Kidney epithelial cell (primary cell): ENCODE measurements around the gene MRPL37. TPM values are rescaled to one million over a fixed set of nuclear protein-coding genes. Genes with fewer than 3 reads are reported as not detected.

Source experiments
- DNase-seq: peaks from one replicate; pipeline ENCODE4 v3.0.0-alpha.2; 2010; ENCODE audit warnings: low read depth
- H3K27me3 ChIP-seq: 2 replicates; pipeline ENCODE4 v1.6.0; 2011; ENCODE audit warnings: low read length; ENCODE audit not compliant: control insufficient read depth, insufficient read depth
- H3K36me3 ChIP-seq: 2 replicates; pipeline ENCODE4 v1.5.1; 2011; ENCODE audit warnings: low read length; ENCODE audit not compliant: control insufficient read depth, insufficient read depth
- H3K4me3 ChIP-seq: 2 replicates; pipeline ENCODE4 v1.5.1; 2011; ENCODE audit warnings: low read depth, mild to moderate bottlenecking, control low read depth, low read length
- CTCF ChIP-seq: IDR thresholded peaks from 2 replicates; pipeline ENCODE4 v1.5.1; 2011; ENCODE audit warnings: mild to moderate bottlenecking, moderate library complexity, low read length, control low read depth, inconsistent platforms; ENCODE audit not compliant: insufficient read depth, poor library complexity, severe bottlenecking
- total RNA-seq: library from RNA; depleted of rRNA; stranded (reverse); fragments of >200 nt; gene quantifications from 2 replicates; pipeline ENCODE4 v1.2.3, GENCODE V29; 2015

MRPL37 gene
- total RNA-seq, 1 donor from 2014 or later, result 124 TPM

- no peak for TF ChIP-seq CTCF
Measured at GRCh38 chr1:54241364-54241763, 41.4 kb downstream of the MRPL37 start.

DNA sequence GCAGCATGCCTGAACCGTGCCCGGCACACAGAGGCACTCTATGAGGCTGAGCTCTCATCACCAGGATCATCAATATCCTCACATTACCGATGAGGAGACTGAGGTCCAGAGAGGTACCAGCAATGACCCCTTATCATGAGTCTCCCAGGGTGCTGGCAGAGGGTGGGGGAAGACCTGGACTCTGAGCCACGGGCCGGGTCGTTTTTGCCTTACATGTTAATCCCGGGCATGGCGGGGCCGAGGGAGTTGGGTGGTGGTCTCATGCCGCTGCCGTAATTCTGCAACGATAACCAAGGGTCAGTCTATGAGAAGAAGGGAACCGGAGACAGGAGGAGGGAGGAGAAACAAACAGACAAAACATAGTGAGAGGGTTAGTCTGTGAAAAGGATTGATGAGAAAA, 43.1 kb downstream of the MRPL37 start:
- no peak overlapping the region for H3K4me3 ChIP-seq
- no peaks in the 10 kb centered on the region for H3K27me3 ChIP-seq
- no peak for DNase-seq
- peaks cover 1% of the 10 kb centered on the region for H3K36me3 ChIP-seq
- TF ChIP-seq CTCF, result no peak

More at GRCh38 chr1:54241364-54241763, 41.4 kb downstream of the MRPL37 start:
- no peak for DNase-seq
- no peak overlapping the region for H3K4me3 ChIP-seq
- peaks cover 1% of the 10 kb centered on the region for H3K36me3 ChIP-seq
- no peaks in the 10 kb centered on the region for H3K27me3 ChIP-seq

GRCh38 chr1:54244655-54245054, 44.7 kb downstream of the MRPL37 start:
- Histone ChIP-seq H3K27me3 (no peaks in the 10 kb centered on the region), H3K4me3 (no peak overlapping the region), H3K36me3 (no peaks in the 10 kb centered on the region)
- DNase-seq, result no peak
- no peak for TF ChIP-seq CTCF

GRCh38 chr1:54245501-54245900, 45.5 kb downstream of the MRPL37 start:
- Histone ChIP-seq H3K4me3 (no peak overlapping the region), H3K27me3 (no peaks in the 10 kb centered on the region), H3K36me3 (no peaks in the 10 kb centered on the region)
- DNase-seq, result no peak
- no peak for TF ChIP-seq CTCF

GRCh38 chr1:54246116-54246721, 46.3 kb downstream of the MRPL37 start:
- no peak for TF ChIP-seq CTCF
- Histone ChIP-seq H3K36me3 (no peaks in the 10 kb centered on the region), H3K4me3 (no peak overlapping the region), H3K27me3 (no peaks in the 10 kb centered on the region)
- no peak for DNase-seq

- no peak for DNase-seq
- no peaks in the 10 kb centered on the region for H3K27me3 ChIP-seq
- no peaks in the 10 kb centered on the region for H3K36me3 ChIP-seq
- no peak overlapping the region for H3K4me3 ChIP-seq
- TF ChIP-seq CTCF, result no peak
Measured at GRCh38 chr1:54247863-54248515, 48.0 kb downstream of the MRPL37 start.
